Transverse colon (tissue), 3 donors: ENCODE measurements around the gene KCNJ11.

ENCODE experiments used
- CTCF ChIP-seq, 5 experiments: fragments of 200-600 bp in 3 of 5; fragments of 450-650 bp in 2 of 5; sonication (generic) in 3 of 5; IDR thresholded peaks; 1 replicate in 2 of 5; 2 replicates in 3 of 5; pipeline ENCODE4 v1.5.1; 2016 to 2017; ENCODE audit warnings: antibody characterized with exemption in 5 of 5, inconsistent platforms in 3 of 5, mild to moderate bottlenecking in 2 of 5, moderate library complexity in 1 of 5
- EP300 ChIP-seq: sonication (generic); formaldehyde crosslinking; IDR thresholded peaks from one replicate; pipeline ENCODE4 v1.6.1; 2017; ENCODE audit warnings: antibody characterized with exemption, low read depth
- POLR2A ChIP-seq: fragments of 450-650 bp; IDR thresholded peaks from one replicate; pipeline ENCODE4 v1.6.1; 2016; ENCODE audit warnings: antibody characterized with exemption, mild to moderate bottlenecking, moderate library complexity

GRCh38 chr11:17412488-17413180, 24.2 kb upstream of the KCNJ11 start:
- TF ChIP-seq CTCF (IDR thresholded peaks at IDR 0.05) (no peak), POLR2A (no peak), EP300 (no peak)
